Muscle of leg (tissue), 11 donors: ENCODE measurements around the gene KPNB1. TPM values are rescaled to one million over a fixed set of nuclear protein-coding genes. Genes with fewer than 3 reads are reported as not detected.
A peak's percentile ranks its signal among the peaks of the same experiment; 100 is the strongest.

ENCODE experiments used
- DNase-seq: peaks from one replicate; pipeline ENCODE4 v3.0.0; 2013
- H3K27ac ChIP-seq: one replicate; pipeline ENCODE4 v1.5.1; 2013; ENCODE audit warnings: mild to moderate bottlenecking, low read length, control low read depth
- H3K27me3 ChIP-seq: one replicate; pipeline ENCODE4 v1.6.1; 2013; ENCODE audit warnings: low read length; ENCODE audit not compliant: control insufficient read depth, insufficient read depth
- H3K36me3 ChIP-seq: one replicate; pipeline ENCODE4 v1.6.1; 2013; ENCODE audit warnings: low read length; ENCODE audit not compliant: control insufficient read depth, insufficient read depth
- H3K4me1 ChIP-seq: one replicate; pipeline ENCODE4 v1.6.1; 2013; ENCODE audit warnings: low read length; ENCODE audit not compliant: control insufficient read depth, insufficient read depth
- H3K4me3 ChIP-seq: one replicate; pipeline ENCODE4 v1.5.1; 2013; ENCODE audit warnings: low read length, control low read depth
- H3K9me3 ChIP-seq: replicated peaks from 2 replicates; pipeline ENCODE4 v1.6.1; 2013; ENCODE audit warnings: low read depth, low read length; ENCODE audit not compliant: control insufficient read depth
- WGBS: methylation state at CpG from one replicate; pipeline ENCODE4 v1.1.5; 2013; ENCODE audit warnings: missing lambda C conversion rate; ENCODE audit not compliant: insufficient coverage; 5-methylcytosine and 5-hydroxymethylcytosine counted together
- polyA plus RNA-seq, 8 donors: library from polyadenylated mRNA; unstranded; fragments of 120-200 nt; gene quantifications; one replicate each; pipeline versions ENCODE4 v1.2.1 to v1.2.3, GENCODE V29; 2013; ENCODE audit warnings: inconsistent platforms in 1 of 8, low replicate concordance in 1 of 8; ENCODE audit not compliant: insufficient read length in 8 of 8, insufficient read depth in 1 of 8
- total RNA-seq: library from RNA; stranded (reverse); fragments of 120-200 nt; gene quantifications from one replicate; pipeline ENCODE4 v1.2.4, GENCODE V29; 2013

The KPNB1 gene
- total and polyA plus RNA-seq, 9 donors = 124 to 184 (median 157) TPM

DNA sequence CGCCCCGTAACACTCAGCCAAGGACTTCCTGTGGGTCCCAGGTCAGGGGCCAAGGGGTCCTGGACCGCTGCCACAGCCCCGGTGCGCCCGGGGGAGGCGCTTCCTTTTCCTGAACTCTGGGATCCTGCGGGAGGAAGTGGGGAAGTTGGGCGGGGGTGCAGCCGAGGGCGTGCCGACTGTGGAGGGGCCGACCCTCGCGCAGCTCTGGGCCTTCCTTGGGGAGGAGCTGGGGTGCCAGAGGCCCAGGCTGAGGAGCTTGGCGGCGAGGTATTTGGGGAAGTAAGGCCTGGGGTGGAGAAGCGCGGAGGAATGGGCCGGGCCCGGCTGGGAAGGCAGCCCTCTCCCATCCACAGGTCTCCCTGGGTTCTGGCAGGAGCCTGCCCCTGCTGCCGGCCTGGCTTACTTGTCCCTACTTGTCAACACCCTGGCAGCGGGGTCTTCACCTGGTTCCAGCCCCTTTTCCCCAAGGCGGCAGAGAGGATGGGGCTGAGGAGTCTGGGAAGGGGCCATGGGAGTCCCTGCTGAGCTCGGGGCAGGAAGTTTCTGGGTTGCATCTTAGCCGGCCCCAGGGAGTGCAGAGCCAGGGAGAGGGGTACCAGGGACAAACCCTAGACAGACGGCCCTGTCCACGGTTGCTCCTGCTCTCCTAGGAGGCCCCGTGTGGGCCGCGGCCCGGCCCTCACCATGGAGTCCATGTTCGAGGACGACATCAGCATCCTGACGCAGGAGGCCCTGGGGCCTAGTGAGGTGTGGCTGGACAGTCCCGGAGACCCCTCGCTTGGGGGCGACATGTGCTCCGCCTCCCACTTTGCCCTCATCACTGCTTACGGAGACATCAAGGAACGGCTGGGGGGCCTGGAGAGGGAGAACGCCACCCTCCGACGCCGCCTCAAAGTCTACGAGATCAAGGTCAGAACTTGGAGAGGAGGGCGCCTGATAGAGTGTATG is 46.0 kb downstream of the KPNB1 start:
- Histone ChIP-seq H3K9me3 (no peaks in the 10 kb centered on the region), H3K27me3 (peaks cover 3% of the 10 kb centered on the region), H3K4me3 (peak overlapping the region; percentile 57), H3K36me3 (peaks cover 30% of the 10 kb centered on the region), H3K4me1 (peaks cover 32% of the 10 kb centered on the region), H3K27ac (peak overlapping the region; percentile 77)
- WGBS = 31% methylated on average over 33 of the region's 47 CpGs
- DNase-seq = peak; percentile 56

DNA sequence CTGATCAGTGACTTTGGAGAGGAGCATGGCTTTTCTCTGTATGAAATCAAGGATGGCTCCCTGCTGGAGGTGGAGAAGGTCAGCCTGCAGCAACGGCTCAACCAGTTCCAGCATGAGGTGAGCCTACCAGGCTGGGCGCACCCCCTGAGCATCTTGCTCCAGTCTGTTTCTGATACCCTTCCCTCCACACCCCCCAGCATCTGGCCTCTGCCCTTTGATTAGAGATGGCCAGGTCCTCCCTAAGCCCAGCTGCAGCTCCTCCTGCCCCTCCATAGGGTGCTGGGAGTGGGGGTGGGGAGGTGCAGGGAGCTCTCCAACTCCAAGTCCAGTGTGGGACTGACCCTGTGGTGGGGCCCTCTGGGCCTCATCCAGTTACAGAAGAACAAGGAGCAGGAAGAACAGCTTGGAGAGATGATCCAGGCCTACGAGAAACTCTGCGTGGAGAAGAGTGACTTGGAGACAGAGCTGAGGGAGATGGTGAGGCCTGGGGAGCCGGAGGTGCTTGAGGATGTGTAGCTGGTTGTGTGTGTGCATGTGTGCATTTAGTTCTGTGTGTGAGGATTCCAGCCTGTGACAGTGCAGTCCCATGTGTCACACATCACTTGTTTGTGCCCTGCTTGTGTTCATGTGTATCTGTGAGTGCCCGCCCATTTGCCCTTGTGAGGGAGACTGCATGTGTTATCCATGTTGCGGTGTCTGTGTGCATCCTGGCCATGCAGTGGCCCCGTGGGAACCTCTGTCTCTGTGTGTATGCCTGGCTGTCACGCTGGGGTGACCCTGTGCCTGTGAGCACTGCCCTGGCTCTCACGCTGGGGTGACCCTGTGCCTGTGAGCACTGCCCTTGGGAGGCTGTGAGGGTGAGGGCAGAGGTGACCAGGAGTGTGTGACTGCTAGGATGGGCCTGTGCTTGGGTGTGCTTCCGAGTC is 47.3 kb downstream of the KPNB1 start:
- H3K27ac ChIP-seq = no peak overlapping the region
- DNase-seq = no peak
- 57% methylated on average over 8 of the region's 11 CpGs for WGBS

DNA sequence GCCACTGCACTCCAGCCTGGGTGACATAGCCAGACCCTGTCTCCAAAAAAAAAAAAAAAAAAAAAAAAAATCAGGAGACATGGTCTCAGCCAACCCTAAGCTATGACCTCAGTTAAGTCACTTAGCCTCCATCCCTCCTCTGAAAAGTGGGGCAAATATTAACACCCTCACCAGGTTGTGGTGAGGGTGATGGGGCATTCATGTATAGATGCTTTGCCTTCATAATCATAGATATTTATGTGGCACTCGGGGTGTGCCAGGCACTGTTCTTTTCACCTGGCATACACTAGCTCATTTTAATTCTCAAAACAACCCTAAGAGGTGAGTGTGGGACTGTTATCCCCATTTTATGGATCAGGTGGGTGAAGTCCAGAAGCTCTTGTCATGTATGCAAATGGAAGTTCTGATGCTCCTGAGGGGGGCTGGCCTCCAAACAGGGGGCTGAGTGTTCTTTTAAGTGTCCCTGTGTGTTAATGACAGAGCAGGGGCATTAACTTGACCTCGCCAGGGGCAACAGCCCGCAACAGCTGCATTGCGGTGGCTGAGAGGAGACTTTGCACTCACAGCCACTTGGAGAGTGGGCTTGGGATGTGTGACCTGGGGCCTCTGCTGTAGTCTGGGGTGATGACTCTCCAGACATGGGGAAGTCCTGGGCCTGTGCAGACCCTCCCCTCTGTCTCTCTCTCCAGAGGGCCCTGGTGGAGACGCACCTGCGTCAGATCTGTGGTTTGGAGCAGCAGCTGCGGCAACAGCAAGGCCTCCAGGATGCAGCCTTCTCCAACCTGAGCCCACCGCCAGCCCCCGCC is 48.4 kb downstream of the KPNB1 start:
- Histone ChIP-seq H3K36me3 (peaks cover 43% of the 10 kb centered on the region), H3K27me3 (no peaks in the 10 kb centered on the region), H3K4me3 (no peak overlapping the region), H3K4me1 (peaks cover 34% of the 10 kb centered on the region), H3K27ac (no peak overlapping the region), H3K9me3 (no peaks in the 10 kb centered on the region)
- no peak for DNase-seq
- no CpG with 5 or more reads among the region's 9 CpGs for WGBS

More for the DNA sequence above, 47.3 kb downstream of the KPNB1 start:
- H3K27me3 ChIP-seq = peaks cover 3% of the 10 kb centered on the region
- H3K9me3 ChIP-seq = no peaks in the 10 kb centered on the region
- H3K4me3 ChIP-seq = no peak overlapping the region
- H3K36me3 ChIP-seq = peaks cover 42% of the 10 kb centered on the region
- peaks cover 38% of the 10 kb centered on the region for H3K4me1 ChIP-seq

DNA sequence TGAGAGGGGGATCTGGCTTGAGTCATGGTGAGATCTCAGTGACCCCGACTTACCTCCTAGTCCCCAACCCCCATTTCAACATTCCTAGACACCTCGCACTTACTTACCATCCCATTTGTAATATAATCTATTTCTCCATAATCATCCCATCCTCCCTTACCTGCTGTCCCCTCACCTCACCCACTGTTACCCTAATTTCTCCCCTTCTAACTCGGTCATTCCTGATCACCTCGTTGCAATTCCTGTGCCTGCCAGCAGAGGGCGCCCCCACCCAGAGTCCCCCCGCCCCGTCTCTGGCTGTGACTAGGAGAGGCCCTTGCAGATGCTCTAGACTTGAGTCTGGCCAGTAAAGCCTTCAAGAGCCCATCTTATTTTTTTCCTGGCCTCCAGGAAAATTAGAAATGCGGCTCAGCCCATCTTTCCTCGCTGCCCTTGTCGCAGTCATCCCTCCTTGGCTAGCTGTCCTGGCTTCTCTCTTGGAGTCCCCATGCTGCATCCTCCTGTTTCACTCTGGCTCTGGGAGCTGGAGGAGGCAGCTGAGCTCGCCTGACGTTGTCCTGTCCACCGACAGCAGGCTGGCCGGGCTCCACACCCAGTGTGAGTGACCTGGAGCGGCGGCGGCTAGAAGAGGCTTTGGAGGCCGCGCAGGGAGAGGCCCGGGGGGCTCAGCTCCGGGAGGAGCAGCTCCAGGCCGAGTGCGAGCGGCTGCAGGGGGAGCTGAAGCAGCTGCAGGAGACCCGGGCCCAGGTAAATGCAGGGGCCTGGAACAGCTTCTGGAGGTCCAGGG is 49.2 kb downstream of the KPNB1 start:
- no peak overlapping the region for H3K4me3 ChIP-seq
- no peak overlapping the region for H3K27ac ChIP-seq
- no peaks in the 10 kb centered on the region for H3K9me3 ChIP-seq
- WGBS = 60% methylated on average over 24 of the region's 25 CpGs
- DNase-seq = peak; percentile 50
- H3K27me3 ChIP-seq = no peaks in the 10 kb centered on the region
- H3K4me1 ChIP-seq = peaks cover 31% of the 10 kb centered on the region
- H3K36me3 ChIP-seq = peaks cover 50% of the 10 kb centered on the region

DNA sequence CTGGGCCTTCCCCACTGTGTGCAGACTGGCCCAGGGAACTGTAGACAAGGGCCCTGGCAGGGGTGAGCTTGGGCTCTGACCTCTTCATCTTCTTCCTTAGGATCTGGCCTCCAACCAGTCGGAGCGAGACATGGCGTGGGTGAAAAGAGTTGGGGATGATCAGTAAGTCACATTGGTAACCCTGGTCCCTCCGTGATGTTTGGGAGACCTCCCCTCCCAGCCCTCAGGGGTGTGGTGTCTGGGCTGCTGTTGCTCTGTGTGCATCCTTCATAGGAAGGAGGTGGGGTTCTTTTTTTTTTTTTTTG is 49.8 kb downstream of the KPNB1 start:
- peaks cover 53% of the 10 kb centered on the region for H3K36me3 ChIP-seq
- H3K9me3 ChIP-seq = no peaks in the 10 kb centered on the region
- H3K4me3 ChIP-seq = no peak overlapping the region
- H3K4me1 ChIP-seq = peaks cover 36% of the 10 kb centered on the region
- no CpG with 5 or more reads among the region's 4 CpGs for WGBS
- no peak for DNase-seq
- H3K27ac ChIP-seq = no peak overlapping the region
- H3K27me3 ChIP-seq = no peaks in the 10 kb centered on the region

DNA sequence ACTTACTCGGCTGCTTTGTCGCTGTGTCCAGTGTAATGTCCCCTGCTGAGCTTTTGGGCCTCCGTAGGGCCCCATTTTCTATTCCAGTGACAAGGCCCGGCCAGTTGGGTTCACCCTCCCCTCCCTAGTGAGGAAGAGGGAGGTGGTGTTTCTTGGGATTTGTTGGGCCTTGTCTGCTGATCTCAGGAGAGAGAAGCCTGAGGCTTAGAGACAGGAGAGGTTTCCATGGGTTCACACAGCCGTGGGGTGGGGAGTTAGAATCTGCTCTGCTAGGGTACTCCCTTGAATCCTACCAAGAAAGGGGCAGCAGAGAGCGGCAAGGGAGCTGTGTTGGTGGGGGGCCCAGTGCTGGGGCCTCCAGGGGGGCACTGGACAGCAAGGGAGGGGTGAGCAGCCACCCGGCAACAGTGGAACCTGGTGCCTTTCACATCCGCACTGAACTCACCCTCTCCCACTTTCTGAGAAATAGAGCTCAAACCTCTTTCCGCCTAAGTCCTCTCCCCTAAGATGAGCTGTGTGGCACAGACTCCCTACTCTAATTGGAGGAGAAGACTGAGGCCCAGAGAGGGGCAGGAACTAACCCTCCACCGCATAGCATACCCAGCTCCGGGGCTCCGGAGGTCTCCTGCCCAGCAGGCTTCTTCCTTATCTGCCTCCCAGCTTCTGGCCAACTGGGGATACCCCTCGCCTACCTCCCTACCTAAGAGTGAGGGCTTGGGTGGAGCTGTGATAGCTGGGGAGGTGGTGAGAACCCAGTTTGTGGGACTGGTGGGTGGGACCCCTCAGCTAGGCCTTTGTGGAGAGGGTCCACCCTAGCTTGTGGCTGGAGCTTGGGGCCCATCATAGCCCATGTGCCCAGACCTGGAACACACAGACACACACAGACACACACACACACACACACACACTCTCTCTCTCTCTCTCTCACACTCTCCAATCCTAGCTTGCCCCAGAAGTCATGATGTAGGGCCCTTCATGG is 51.0 kb downstream of the KPNB1 start:
- H3K27me3 ChIP-seq = no peaks in the 10 kb centered on the region
- no peak overlapping the region for H3K4me3 ChIP-seq
- H3K36me3 ChIP-seq = peaks cover 62% of the 10 kb centered on the region
- H3K9me3 ChIP-seq = no peaks in the 10 kb centered on the region
- 87% methylated on average over 3 of the region's 13 CpGs for WGBS
- DNase-seq = no peak
- H3K27ac ChIP-seq = no peak overlapping the region
- peaks cover 39% of the 10 kb centered on the region for H3K4me1 ChIP-seq

DNA sequence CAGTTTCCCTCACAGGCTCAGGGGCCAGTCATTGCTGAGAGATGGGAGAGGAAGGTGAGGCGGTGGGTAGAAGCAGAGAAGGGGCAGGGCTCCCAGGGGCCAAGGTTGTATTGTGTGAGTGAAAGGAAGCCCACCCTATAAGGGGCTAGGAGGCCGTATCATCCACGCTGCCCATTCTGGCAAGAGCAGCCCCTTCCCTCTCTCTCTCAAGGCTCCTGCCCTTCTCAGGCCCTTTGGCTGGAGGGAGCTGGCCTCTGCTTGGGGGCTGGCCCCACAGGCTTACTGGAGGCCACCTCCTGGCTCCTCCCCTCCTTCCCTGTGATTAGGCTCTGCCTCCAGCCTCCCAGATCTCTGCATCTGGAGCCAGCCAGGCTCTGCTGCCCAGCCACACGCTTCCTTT is 51.9 kb downstream of the KPNB1 start:
- peaks cover 39% of the 10 kb centered on the region for H3K4me1 ChIP-seq

DNA sequence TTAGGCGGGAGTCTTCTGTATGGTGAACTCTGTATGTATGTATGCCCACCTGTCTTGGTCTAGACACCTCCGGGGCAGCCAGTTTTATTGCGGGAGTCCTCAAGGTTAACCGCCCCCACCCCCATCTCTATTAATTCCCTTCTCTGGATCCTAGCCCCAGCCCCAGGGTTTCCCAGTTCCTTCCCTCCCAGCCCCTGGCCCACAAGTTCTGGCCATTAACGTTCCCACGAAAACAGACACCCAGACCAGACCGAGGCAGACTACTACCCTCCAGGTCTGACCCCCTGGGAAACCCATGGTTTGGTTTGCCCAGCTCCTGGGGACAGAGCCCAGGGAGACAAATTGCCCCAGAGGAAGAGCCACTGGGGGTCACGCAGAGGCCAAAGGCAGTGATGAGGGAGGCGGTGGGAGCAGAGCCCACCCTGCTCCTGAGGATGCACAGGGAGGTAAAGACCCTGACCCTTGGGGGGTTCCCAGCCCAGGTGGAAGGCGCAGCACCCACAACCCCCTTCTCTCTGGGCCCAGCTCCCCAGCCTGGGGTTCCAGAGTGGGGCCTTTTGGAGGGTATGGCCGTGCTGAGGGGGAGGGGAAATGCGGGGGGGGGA is 52.8 kb downstream of the KPNB1 start:
- Histone ChIP-seq H3K9me3 (no peaks in the 10 kb centered on the region), H3K4me3 (no peak overlapping the region), H3K27me3 (no peaks in the 10 kb centered on the region), H3K36me3 (peaks cover 48% of the 10 kb centered on the region), H3K4me1 (peaks cover 43% of the 10 kb centered on the region), H3K27ac (no peak overlapping the region)
- WGBS = 60% methylated on average over 1 of the region's 12 CpGs
- no peak for DNase-seq

More for the DNA sequence above, 51.9 kb downstream of the KPNB1 start:
- Histone ChIP-seq H3K27ac (no peak overlapping the region), H3K27me3 (no peaks in the 10 kb centered on the region), H3K9me3 (no peaks in the 10 kb centered on the region), H3K4me3 (no peak overlapping the region), H3K36me3 (peaks cover 56% of the 10 kb centered on the region)
- 42% methylated on average over 1 of the region's 4 CpGs for WGBS
- DNase-seq = peak; percentile 46
